Choroid plexus epithelial cell (primary cell): ENCODE data around the gene CHST15.

Experiments
- DNase-seq: peaks from one replicate; pipeline ENCODE4 v3.0.0-alpha.2; 2010; ENCODE audit warnings: low read depth
- H3K4me3 ChIP-seq: 2 replicates; pipeline ENCODE4 v1.5.1; 2011; ENCODE audit warnings: low read depth, mild to moderate bottlenecking, control low read depth, low read length, moderate library complexity
- CTCF ChIP-seq: conservative IDR thresholded peaks from 2 replicates; pipeline ENCODE4 v1.5.1; 2011; ENCODE audit warnings: low read depth, mild to moderate bottlenecking, control low read depth, inconsistent platforms, low read length, moderate library complexity

Gene CHST15

DNA sequence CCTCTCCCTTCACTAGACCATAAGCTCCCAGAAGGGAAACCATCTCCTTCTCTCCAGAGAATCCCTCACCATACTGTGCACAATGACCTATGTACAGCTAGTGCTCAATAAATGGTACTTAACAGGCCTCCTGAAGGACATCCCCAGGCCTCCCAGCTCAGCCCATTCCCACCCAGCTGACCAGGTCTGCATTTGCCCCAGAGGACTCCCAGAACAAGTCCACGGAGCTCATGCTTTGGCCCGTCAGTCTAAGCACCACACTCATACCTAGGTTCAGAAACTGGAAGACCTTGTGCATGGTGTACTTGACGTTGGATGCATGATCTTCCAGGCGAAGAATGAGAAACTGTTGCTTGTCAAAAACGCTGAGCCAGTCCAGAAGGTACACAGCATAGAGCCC lies 81.3 kb downstream of the CHST15 start:
- no peak for DNase-seq
- H3K4me3 ChIP-seq: no peak overlapping the region

GRCh38 chr10:124011464-124011863 lies 81.9 kb downstream of the CHST15 start:
- H3K4me3 ChIP-seq: no peak overlapping the region
- no peak for TF ChIP-seq CTCF
- no peak for DNase-seq

More for the DNA sequence above, 81.3 kb downstream of the CHST15 start:
- TF ChIP-seq CTCF: no peak

DNA sequence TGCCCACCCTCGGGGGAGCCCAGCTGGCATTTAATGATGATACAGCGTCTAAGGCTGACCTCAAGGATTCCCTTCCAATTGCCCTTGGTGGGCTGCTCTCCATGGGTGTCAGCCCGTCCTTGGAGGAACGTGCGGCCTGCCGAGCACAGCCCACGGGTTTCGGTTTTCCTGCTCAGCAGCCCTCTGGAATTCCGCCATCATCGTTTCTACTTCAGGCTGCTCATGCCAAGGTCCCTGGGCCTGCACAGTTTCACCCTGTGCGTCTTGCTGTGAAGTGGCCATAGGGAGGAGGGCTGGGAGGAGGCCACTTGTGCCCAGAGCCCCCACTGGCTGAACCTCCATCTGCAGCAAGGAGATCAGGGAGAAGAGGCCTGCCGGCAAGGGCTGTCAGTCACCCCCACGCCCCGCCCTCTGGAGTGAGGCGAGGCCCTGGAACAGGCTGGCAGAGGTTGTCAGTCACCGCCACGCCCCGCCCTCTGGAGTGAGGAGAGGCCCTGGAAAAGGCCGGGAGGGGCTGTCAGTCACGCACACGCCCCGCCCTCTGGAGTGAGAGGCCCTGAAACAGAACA lies 82.8 kb downstream of the CHST15 start:
- no peak for DNase-seq

DNA sequence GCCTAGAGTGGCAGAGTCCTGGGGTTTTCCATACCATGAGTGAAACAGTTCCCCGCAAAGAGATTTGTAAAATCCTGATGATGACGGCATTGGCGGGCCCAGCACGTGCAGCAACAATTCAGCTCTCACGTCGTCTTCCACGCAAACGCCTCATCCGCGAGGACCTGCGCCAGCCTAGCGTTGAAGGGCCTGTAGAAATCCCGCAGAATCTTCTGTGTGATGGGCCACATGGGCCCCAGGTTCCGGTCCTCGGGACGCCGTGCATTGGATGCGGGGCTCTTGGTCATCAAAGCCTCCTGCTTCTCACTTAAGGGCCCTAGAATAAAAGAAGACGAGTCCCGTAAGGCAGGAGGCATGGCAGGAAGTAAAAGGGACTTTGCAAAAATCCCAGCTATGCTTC lies 83.4 kb downstream of the CHST15 start:
- no peak for TF ChIP-seq CTCF

More for the DNA sequence above, 82.8 kb downstream of the CHST15 start:
- no peak for TF ChIP-seq CTCF
- no peak overlapping the region for H3K4me3 ChIP-seq

GRCh38 chr10:124009231-124010015 lies 84.0 kb downstream of the CHST15 start:
- TF ChIP-seq CTCF: no peak
- DNase-seq: no peak
- H3K4me3 ChIP-seq: no peak overlapping the region

More for the DNA sequence above, 83.4 kb downstream of the CHST15 start:
- no peak overlapping the region for H3K4me3 ChIP-seq
- DNase-seq: no peak

- TF ChIP-seq CTCF: no peak
- no peak overlapping the region for H3K4me3 ChIP-seq
- no peak for DNase-seq
These were observed 84.7 kb downstream of the CHST15 start for GRCh38 chr10:124008681-124009080.

DNA sequence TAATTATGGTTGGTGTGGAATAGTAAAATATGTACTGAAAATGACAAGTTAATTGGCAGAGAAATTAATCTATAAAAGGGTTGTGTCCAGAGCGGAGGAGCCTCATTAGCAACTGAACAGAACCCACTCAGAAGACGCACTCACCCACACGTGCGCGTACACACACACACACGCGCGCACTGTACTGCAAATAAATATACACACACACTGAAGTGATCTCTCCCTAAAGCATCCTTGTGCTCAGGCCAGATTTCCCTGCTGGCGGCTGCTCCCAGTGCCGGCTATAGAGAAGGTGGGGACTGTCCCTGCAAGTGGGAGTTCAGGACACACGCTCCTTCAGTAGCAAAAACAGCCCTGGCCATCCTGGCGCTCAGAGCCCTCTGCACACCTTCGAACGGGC lies 85.2 kb downstream of the CHST15 start:
- no peak for TF ChIP-seq CTCF
- H3K4me3 ChIP-seq: no peak overlapping the region
- DNase-seq: no peak
